IMR-90 (cell line): ENCODE data around the gene ZNF835. TPM values are rescaled to one million over a fixed set of nuclear protein-coding genes. Genes with fewer than 3 reads are reported as not detected.

Experiments
- ATAC-seq: fragments of 200-7000 bp; cut with Tn5 transposase; 2 replicates; pipeline ENCODE4 v1.9.1; 2020; ENCODE audit warnings: low read depth, mild to moderate bottlenecking, moderate library complexity
- BruUV-seq: library from RNA; stranded (reverse); fragments of 400-500 nt; replicated peaks from 2 replicates; lab custom pipeline; 2021; lab: Mats Ljungman, UMichigan
- CTCF ChIA-PET: fragments of 300-600 bp; formaldehyde crosslinking; extraction: SDS; loops from one replicate; lab custom pipeline; 2021; ENCODE audit warnings: antibody characterized with exemption; lab: Yijun Ruan, JAX
- POLR2A ChIA-PET: fragments of 300-600 bp; sonication (Branson Sonifier 250); formaldehyde crosslinking; loops from one replicate; lab custom pipeline; 2022; ENCODE audit warnings: antibody characterized with exemption; ENCODE audit not compliant: unreplicated experiment; lab: Charles Lee
- DNase-seq: peaks from one replicate; pipeline ENCODE4 v3.0.0; 2013
- H2AFZ ChIP-seq: replicated peaks from 2 replicates; pipeline ENCODE3; 2013; ENCODE audit warnings: low read length, mild to moderate bottlenecking; ENCODE audit not compliant: poor library complexity
- H2AK5ac ChIP-seq: 2 replicates; pipeline ENCODE4 v1.6.1; 2013; ENCODE audit warnings: low read depth, low read length, inconsistent platforms
- H2AK9ac ChIP-seq: replicated peaks from 2 replicates; pipeline ENCODE3; 2013; ENCODE audit warnings: mild to moderate bottlenecking, low read depth, low read length, moderate library complexity; ENCODE audit not compliant: poor library complexity
- H2BK120ac ChIP-seq: 2 replicates; pipeline ENCODE4 v1.6.1; 2013; ENCODE audit warnings: low read depth, low read length, inconsistent platforms
- H2BK15ac ChIP-seq: 3 replicates; pipeline ENCODE4 v1.6.1; 2013; ENCODE audit warnings: low read depth, low read length, inconsistent platforms
- H2BK20ac ChIP-seq: 2 replicates; pipeline ENCODE4 v1.6.1; 2013; ENCODE audit warnings: low read depth, mild to moderate bottlenecking, inconsistent platforms, low read length, moderate library complexity
- H2BK5ac ChIP-seq: 2 replicates; pipeline ENCODE4 v1.6.1; 2013; ENCODE audit warnings: mild to moderate bottlenecking, low read depth, low read length, inconsistent platforms; ENCODE audit not compliant: poor library complexity, severe bottlenecking
- H3K14ac ChIP-seq: replicated peaks from 2 replicates; pipeline ENCODE4 v1.6.1; 2013; ENCODE audit warnings: low read depth, low read length, inconsistent platforms
- H3K18ac ChIP-seq: 2 replicates; pipeline ENCODE4 v1.6.1; 2013; ENCODE audit warnings: low read depth, low read length, control low read depth
- H3K23ac ChIP-seq: 2 replicates; pipeline ENCODE4 v1.6.1; 2013; ENCODE audit warnings: low read depth, low read length, inconsistent platforms
- H3K27ac ChIP-seq: 2 replicates; pipeline ENCODE4 v1.5.1; 2013; ENCODE audit warnings: mild to moderate bottlenecking, control low read depth, low read length; ENCODE audit not compliant: insufficient read depth
- H3K27me3 ChIP-seq: 2 replicates; pipeline ENCODE4 v1.6.1; 2013; ENCODE audit warnings: low read length; ENCODE audit not compliant: control insufficient read depth, insufficient read depth
- H3K36me3 ChIP-seq: 2 replicates; pipeline ENCODE4 v1.6.1; 2013; ENCODE audit warnings: low read length, mixed read lengths; ENCODE audit not compliant: control insufficient read depth, insufficient read depth
- H3K4ac ChIP-seq: 2 replicates; pipeline ENCODE4 v1.6.1; 2013; ENCODE audit warnings: low read depth, low read length, inconsistent platforms
- H3K4me1 ChIP-seq: 2 replicates; pipeline ENCODE4 v1.6.1; 2013; ENCODE audit warnings: low read length, mixed read lengths; ENCODE audit not compliant: control insufficient read depth, insufficient read depth
- H3K4me2 ChIP-seq: 2 replicates; pipeline ENCODE4 v1.6.1; 2013; ENCODE audit warnings: low read depth, mild to moderate bottlenecking, control low read depth, low read length, moderate library complexity
- H3K4me3 ChIP-seq: 2 replicates; pipeline ENCODE4 v1.5.1; 2013; ENCODE audit warnings: low read depth, mild to moderate bottlenecking, control low read depth, low read length, moderate library complexity; ENCODE audit not compliant: insufficient read depth
- H3K56ac ChIP-seq: 2 replicates; pipeline ENCODE4 v1.6.1; 2013; ENCODE audit warnings: low read length, inconsistent platforms; ENCODE audit not compliant: insufficient read depth; ENCODE audit errors: extremely low read depth
- H3K79me1 ChIP-seq, 2 experiments: 2 replicates each; pipeline ENCODE4 v1.6.1; 2013; ENCODE audit warnings: low read length in 2 of 2, inconsistent platforms in 1 of 2, low read depth in 1 of 2
- H3K9ac ChIP-seq: 2 replicates; pipeline ENCODE4 v1.6.1; 2013; ENCODE audit warnings: low read depth, low read length, control low read depth
- H3K9me1 ChIP-seq: 2 replicates; pipeline ENCODE4 v1.6.1; 2013; ENCODE audit warnings: low read length, inconsistent platforms; ENCODE audit not compliant: insufficient read depth
- H3K9me3 ChIP-seq: 2 replicates; pipeline ENCODE4 v1.6.1; 2013; ENCODE audit warnings: low read length; ENCODE audit not compliant: control insufficient read depth, insufficient read depth
- H4K20me1 ChIP-seq: 2 replicates; pipeline ENCODE4 v1.6.1; 2013; ENCODE audit warnings: low read length, inconsistent platforms; ENCODE audit not compliant: insufficient read depth
- H4K5ac ChIP-seq: 2 replicates; pipeline ENCODE4 v1.6.1; 2013; ENCODE audit warnings: mild to moderate bottlenecking, low read depth, low read length, control low read depth
- H4K8ac ChIP-seq, 2 experiments: 2 replicates each; pipeline ENCODE4 v1.6.1; 2013; ENCODE audit warnings: low read depth in 2 of 2, low read length in 2 of 2, control low read depth in 1 of 2, inconsistent platforms in 1 of 2
- H4K91ac ChIP-seq: 2 replicates; pipeline ENCODE4 v1.6.1; 2013; ENCODE audit warnings: low read depth, low read length, inconsistent platforms; ENCODE audit not compliant: insufficient read depth
- MAZ ChIP-seq: IDR thresholded peaks from 2 replicates; pipeline ENCODE4 v1.6.1; 2012; ENCODE audit warnings: low read depth, mild to moderate bottlenecking, low read length, improper control_type of control experiment, moderate library complexity, borderline replicate concordance
- WGBS, 2 experiments: methylation state at CpG; one replicate each; pipeline versions ENCODE4 v1.1.5 to v1.1.7; 2013; ENCODE audit warnings: missing lambda C conversion rate in 2 of 2; ENCODE audit not compliant: insufficient read length in 1 of 2; ENCODE audit errors: extremely low coverage in 2 of 2; 5-methylcytosine and 5-hydroxymethylcytosine counted together
- dilution Hi-C: fragments of 300-500 bp; cut with HindIII; formaldehyde crosslinking; loops from one replicate; pipeline ENCODE4 v1.14.3; 2018; ENCODE audit warnings: low sequenced_read_pairs; ENCODE audit not compliant: unreplicated experiment
- in situ Hi-C: fragments of 300-500 bp; cut with MboI; formaldehyde crosslinking; loops from 3 replicates; pipeline ENCODE4 v1.14.3; 2019; ENCODE audit warnings: low sequenced_read_pairs, inconsistent platforms, mixed read lengths
- intact Hi-C: fragments of 100-400 bp; cut with micrococcal nuclease; formaldehyde crosslinking; loops from 2 replicates; pipeline ENCODE4 v1.10.0; 2022
- polyA plus RNA-seq, 3 experiments: library from polyadenylated mRNA; depleted of rRNA; stranded (reverse); fragments of >200 nt; gene quantifications; 2 replicates each; pipeline ENCODE4 v1.2.3, GENCODE V29; 2012; ENCODE audit warnings: low replicate concordance in 1 of 3
- total RNA-seq: library from RNA; depleted of rRNA; stranded (reverse); fragments of >200 nt; gene quantifications from 2 replicates; pipeline ENCODE4 v1.2.3, GENCODE V29; 2012

The ZNF835 gene
- total and polyA plus RNA-seq, 2 of the 4 experiments (the other 2 are of a cell fraction): not detected

DNA sequence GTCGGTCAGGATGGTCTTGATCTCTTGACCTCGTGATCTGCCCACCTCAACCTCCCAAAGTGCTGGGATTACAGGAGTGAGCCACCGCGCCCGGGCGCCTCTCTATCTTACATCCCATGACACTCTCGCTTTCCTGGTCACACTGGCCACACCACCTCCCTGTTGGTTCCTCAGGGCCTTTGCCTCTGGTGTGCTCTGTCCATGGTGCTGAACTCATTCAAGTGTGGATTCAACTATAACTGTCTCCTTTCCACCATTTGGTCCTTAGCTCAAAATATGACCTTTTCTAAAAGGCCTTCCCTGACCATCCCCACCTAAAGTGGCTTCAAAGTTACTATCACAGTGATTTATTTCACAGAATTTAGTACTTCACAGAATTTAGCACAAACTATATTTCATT, 32.3 kb downstream of the ZNF835 start:
- DNase-seq (peak; percentile 3), ATAC-seq (no peak)
- Histone ChIP-seq H3K4me2 (no peak overlapping the region), H3K27ac (no peak overlapping the region), H3K4me1 (no peaks in the 10 kb centered on the region), H3K27me3 (no peaks in the 10 kb centered on the region), H4K8ac (no peak overlapping the region), H2BK15ac (no peak overlapping the region), H3K56ac (no peak overlapping the region), H4K5ac (no peak overlapping the region), H2AFZ (no peak overlapping the region), H2BK5ac (no peak overlapping the region), H3K36me3 (no peaks in the 10 kb centered on the region), H2AK9ac (no peak overlapping the region), H2BK120ac (no peak overlapping the region), H4K91ac (no peak overlapping the region), H3K4me3 (no peak overlapping the region), H3K4ac (no peak overlapping the region), H2AK5ac (no peak overlapping the region), H3K23ac (no peak overlapping the region), H3K9me3 (peaks cover 25% of the 10 kb centered on the region), H3K9me1 (no peaks in the 10 kb centered on the region), H3K14ac (no peak overlapping the region), H3K9ac (no peak overlapping the region), H3K18ac (no peak overlapping the region), H2BK20ac (no peak overlapping the region), H3K79me1 (no peaks in the 10 kb centered on the region), H4K20me1 (no peaks in the 10 kb centered on the region)
- no CpG with 5 or more reads among the region's 7 CpGs for WGBS, 2 experiments
- dilution Hi-C loops (no loop called here), in situ Hi-C loops (no loop called here), intact Hi-C loops (no loop called here)
- POLR2A ChIA-PET: no interaction called here
- TF ChIP-seq MAZ: no peak
- CTCF ChIA-PET: no interaction called here
- BruUV-seq: no TSS peak
